DOHH2 (cell line): ENCODE results near the gene SNX3.
"Not testable (repeated sequence)": the region's sequence is repeated elsewhere in the genome, so short reads cannot be mapped to it uniquely, and the experiment has no call there.

Experiments
- H3F3A ChIP-seq: fragments of 200-600 bp; sonication (generic), shearing (Covaris generic); 2 replicates; pipeline ENCODE4 v1.6.0; 2016; ENCODE audit warnings: antibody characterized with exemption, mild to moderate bottlenecking; ENCODE audit not compliant: control insufficient read depth, insufficient read depth
- H3K27ac ChIP-seq: fragments of 200-600 bp; sonication (generic); 2 replicates; pipeline ENCODE4 v1.5.1; 2014; ENCODE audit warnings: low read depth, mild to moderate bottlenecking, low read length, moderate library complexity
- H3K27me3 ChIP-seq: fragments of 200-600 bp; sonication (generic); 2 replicates; pipeline ENCODE4 v1.6.1; 2014; ENCODE audit warnings: mild to moderate bottlenecking, low read length, mixed read lengths; ENCODE audit not compliant: control insufficient read depth
- H3K36me3 ChIP-seq: fragments of 200-600 bp; sonication (generic); 2 replicates; pipeline ENCODE4 v1.6.1; 2014; ENCODE audit warnings: mild to moderate bottlenecking, low read length, moderate library complexity, mixed read lengths; ENCODE audit not compliant: control insufficient read depth
- H3K4me1 ChIP-seq: fragments of 200-600 bp; sonication (generic); 2 replicates; pipeline ENCODE4 v1.6.1; 2014; ENCODE audit warnings: mild to moderate bottlenecking, low read length, mixed read lengths; ENCODE audit not compliant: control insufficient read depth
- H3K4me2 ChIP-seq: fragments of 200-600 bp; sonication (generic); 2 replicates; pipeline ENCODE4 v1.6.0; 2014; ENCODE audit warnings: mild to moderate bottlenecking, low read length, moderate library complexity
- H3K4me3 ChIP-seq: fragments of 200-600 bp; sonication (generic); 2 replicates; pipeline ENCODE4 v1.5.1; 2014; ENCODE audit warnings: mild to moderate bottlenecking, low read length, mixed read lengths
- H3K79me2 ChIP-seq: fragments of 200-600 bp; sonication (generic); 2 replicates; pipeline ENCODE4 v1.6.1; 2014; ENCODE audit warnings: mild to moderate bottlenecking, low read length, mixed read lengths; ENCODE audit not compliant: control insufficient read depth
- H3K9me2 ChIP-seq: fragments of 200-600 bp; sonication (generic); replicated peaks from 2 replicates; pipeline ENCODE4 v1.6.1; 2014; ENCODE audit warnings: mild to moderate bottlenecking, low read length, mixed read lengths; ENCODE audit not compliant: control insufficient read depth
- H3K9me3 ChIP-seq: fragments of 200-600 bp; sonication (generic); 2 replicates; pipeline ENCODE4 v1.6.1; 2014; ENCODE audit warnings: antibody characterized with exemption, low read length, mixed read lengths; ENCODE audit not compliant: control insufficient read depth, insufficient read depth
- H4K20me1 ChIP-seq: fragments of 200-600 bp; sonication (generic); 2 replicates; pipeline ENCODE4 v1.6.0; 2014; ENCODE audit warnings: low read depth, mild to moderate bottlenecking, antibody characterized with exemption, low read length, moderate library complexity; ENCODE audit not compliant: control insufficient read depth, insufficient read depth
- CTCF ChIP-seq: fragments of 200-600 bp; sonication (generic); IDR thresholded peaks from one replicate; pipeline ENCODE4 v1.5.1; 2014; ENCODE audit warnings: antibody characterized with exemption, mild to moderate bottlenecking, low read depth, low read length; ENCODE audit not compliant: poor library complexity, severe bottlenecking
- EZH2phosphoT487 ChIP-seq: fragments of 200-600 bp; sonication (generic); IDR thresholded peaks from 2 replicates; pipeline ENCODE4 v1.6.1; 2017; ENCODE audit warnings: borderline replicate concordance, mild to moderate bottlenecking, antibody characterized with exemption, low read length, moderate library complexity, mixed read lengths

The SNX3 gene

GRCh38 chr6:108277831-108278230, 17.0 kb upstream of the SNX3 start:
- Histone ChIP-seq H3K4me1 (peaks cover 19% of the 10 kb centered on the region), H3K4me3 (no peak overlapping the region), H3K36me3 (no peaks in the 10 kb centered on the region), H3K9me2 (no peaks in the 10 kb centered on the region), H3K4me2 (no peak overlapping the region), H3F3A (no peaks in the 10 kb centered on the region), H3K9me3 (no peaks in the 10 kb centered on the region), H4K20me1 (no peaks in the 10 kb centered on the region), H3K79me2 (no peaks in the 10 kb centered on the region), H3K27ac (no peak overlapping the region), H3K27me3 (no peaks in the 10 kb centered on the region)
- no peak for TF ChIP-seq EZH2phosphoT487
- TF ChIP-seq CTCF, result no peak

GRCh38 chr6:108277295-108277694, 16.5 kb upstream of the SNX3 start:
- H3K79me2 ChIP-seq, result no peaks in the 10 kb centered on the region
- H3K4me3 ChIP-seq, result no peak overlapping the region
- H3K36me3 ChIP-seq, result no peaks in the 10 kb centered on the region
- TF ChIP-seq EZH2phosphoT487 (no peak), CTCF (no peak)
- no peaks in the 10 kb centered on the region for H3K9me3 ChIP-seq
- H3K4me1 ChIP-seq, result peaks cover 19% of the 10 kb centered on the region
- H3K27me3 ChIP-seq, result no peaks in the 10 kb centered on the region
- H3K9me2 ChIP-seq, result no peaks in the 10 kb centered on the region
- H3K4me2 ChIP-seq, result no peak overlapping the region
- H4K20me1 ChIP-seq, result no peaks in the 10 kb centered on the region
- no peaks in the 10 kb centered on the region for H3F3A ChIP-seq
- H3K27ac ChIP-seq, result no peak overlapping the region

GRCh38 chr6:108275976-108276375, 15.1 kb upstream of the SNX3 start:
- Histone ChIP-seq H3K9me2 (no peaks in the 10 kb centered on the region), H3K9me3 (no peaks in the 10 kb centered on the region), H4K20me1 (no peaks in the 10 kb centered on the region), H3K27ac (no peak overlapping the region), H3K27me3 (no peaks in the 10 kb centered on the region), H3K4me1 (peaks cover 12% of the 10 kb centered on the region), H3K4me2 (no peak overlapping the region), H3K4me3 (no peak overlapping the region), H3K79me2 (no peaks in the 10 kb centered on the region), H3K36me3 (no peaks in the 10 kb centered on the region), H3F3A (no peaks in the 10 kb centered on the region)
- no peak for TF ChIP-seq CTCF

- no peaks in the 10 kb centered on the region for H3K9me2 ChIP-seq
- H3K36me3 ChIP-seq, result no peaks in the 10 kb centered on the region
- H3K4me1 ChIP-seq, result no peaks in the 10 kb centered on the region
- no peaks in the 10 kb centered on the region for H3K9me3 ChIP-seq
- H3F3A ChIP-seq, result no peaks in the 10 kb centered on the region
- H4K20me1 ChIP-seq, result no peaks in the 10 kb centered on the region
- H3K79me2 ChIP-seq, result no peaks in the 10 kb centered on the region
- H3K27me3 ChIP-seq, result no peaks in the 10 kb centered on the region
- H3K4me3 ChIP-seq, result no peak overlapping the region
- TF ChIP-seq EZH2phosphoT487 (no peak), CTCF (no peak)
- H3K27ac ChIP-seq, result no peak overlapping the region
- no peak overlapping the region for H3K4me2 ChIP-seq
Measured at GRCh38 chr6:108274546-108274945, 13.7 kb upstream of the SNX3 start.

- not testable (repeated sequence) for H3K36me3 ChIP-seq, H3K27ac ChIP-seq, H4K20me1 ChIP-seq, H3K9me2 ChIP-seq, H3K9me3 ChIP-seq, H3K4me3 ChIP-seq, H3K27me3 ChIP-seq, H3K4me2 ChIP-seq, H3K4me1 ChIP-seq, H3K79me2 ChIP-seq, H3F3A ChIP-seq
Measured at GRCh38 chr6:108269955-108270354, 9.1 kb upstream of the SNX3 start.
